Esophagus muscularis mucosa (tissue), 4 donors: ENCODE measurements around the gene NOX5.

Source experiments
- EP300 ChIP-seq: sonication (generic); formaldehyde crosslinking; IDR thresholded peaks from one replicate; pipeline ENCODE4 v1.6.1; 2017; ENCODE audit warnings: antibody characterized with exemption
- POLR2A ChIP-seq: fragments of 450-650 bp; IDR thresholded peaks from one replicate; pipeline ENCODE4 v1.6.1; 2017; ENCODE audit warnings: antibody characterized with exemption, moderate library complexity, mild to moderate bottlenecking, low read depth
- POLR2AphosphoS5 ChIP-seq, 2 donors: sonication (generic); formaldehyde crosslinking; IDR thresholded peaks; one replicate each; pipeline ENCODE4 v1.6.1; 2017; ENCODE audit warnings: antibody characterized with exemption in 2 of 2
- TF ChIP-seq, protein P1 (sequence below), 3 experiments: fragments of 200-600 bp in 2 of 3; fragments of 450-650 bp in 1 of 3; sonication (generic) in 2 of 3; IDR thresholded peaks; one replicate each; pipeline ENCODE4 v1.5.1; 2017 to 2019; ENCODE audit warnings: antibody characterized with exemption in 3 of 3, mild to moderate bottlenecking in 2 of 3, moderate library complexity in 1 of 3

DNA sequence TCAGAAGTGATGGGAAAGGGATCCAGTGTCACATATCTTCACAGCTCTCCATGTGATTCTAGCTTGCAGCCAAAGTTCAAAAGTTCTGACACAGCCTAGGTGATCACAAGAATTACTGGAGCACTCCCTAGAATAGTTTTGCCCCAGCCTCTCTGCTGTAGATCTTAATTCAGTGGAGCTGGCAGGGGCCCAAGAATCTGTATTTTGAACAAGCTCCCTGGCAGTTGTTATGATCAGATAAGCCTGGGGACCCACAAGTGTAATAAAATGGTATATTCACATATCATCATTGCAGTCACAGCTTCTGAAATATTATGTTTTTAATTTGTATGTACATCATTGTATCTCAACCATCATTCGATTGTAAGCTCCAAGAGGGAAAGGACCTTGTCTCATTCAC lies 62.3 kb downstream of the NOX5 start:
- TF ChIP-seq, protein P1, sequence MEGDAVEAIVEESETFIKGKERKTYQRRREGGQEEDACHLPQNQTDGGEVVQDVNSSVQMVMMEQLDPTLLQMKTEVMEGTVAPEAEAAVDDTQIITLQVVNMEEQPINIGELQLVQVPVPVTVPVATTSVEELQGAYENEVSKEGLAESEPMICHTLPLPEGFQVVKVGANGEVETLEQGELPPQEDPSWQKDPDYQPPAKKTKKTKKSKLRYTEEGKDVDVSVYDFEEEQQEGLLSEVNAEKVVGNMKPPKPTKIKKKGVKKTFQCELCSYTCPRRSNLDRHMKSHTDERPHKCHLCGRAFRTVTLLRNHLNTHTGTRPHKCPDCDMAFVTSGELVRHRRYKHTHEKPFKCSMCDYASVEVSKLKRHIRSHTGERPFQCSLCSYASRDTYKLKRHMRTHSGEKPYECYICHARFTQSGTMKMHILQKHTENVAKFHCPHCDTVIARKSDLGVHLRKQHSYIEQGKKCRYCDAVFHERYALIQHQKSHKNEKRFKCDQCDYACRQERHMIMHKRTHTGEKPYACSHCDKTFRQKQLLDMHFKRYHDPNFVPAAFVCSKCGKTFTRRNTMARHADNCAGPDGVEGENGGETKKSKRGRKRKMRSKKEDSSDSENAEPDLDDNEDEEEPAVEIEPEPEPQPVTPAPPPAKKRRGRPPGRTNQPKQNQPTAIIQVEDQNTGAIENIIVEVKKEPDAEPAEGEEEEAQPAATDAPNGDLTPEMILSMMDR (IDR thresholded peaks at IDR 0.05), result no peak
- TF ChIP-seq EP300 (no peak), POLR2A (no peak), POLR2AphosphoS5 (IDR thresholded peaks at IDR 0.05) (no peak)
